ENCODE measurements around the gene MLEC. TPM values are rescaled to one million over a fixed set of nuclear protein-coding genes. Genes with fewer than 3 reads are reported as not detected.
"Not testable (repeated sequence)": the region's sequence is repeated elsewhere in the genome, so short reads cannot be mapped to it uniquely, and the experiment has no call there.

The MLEC gene
- total RNA-seq, 1 donor from 2014 or later = 194 TPM

DNA sequence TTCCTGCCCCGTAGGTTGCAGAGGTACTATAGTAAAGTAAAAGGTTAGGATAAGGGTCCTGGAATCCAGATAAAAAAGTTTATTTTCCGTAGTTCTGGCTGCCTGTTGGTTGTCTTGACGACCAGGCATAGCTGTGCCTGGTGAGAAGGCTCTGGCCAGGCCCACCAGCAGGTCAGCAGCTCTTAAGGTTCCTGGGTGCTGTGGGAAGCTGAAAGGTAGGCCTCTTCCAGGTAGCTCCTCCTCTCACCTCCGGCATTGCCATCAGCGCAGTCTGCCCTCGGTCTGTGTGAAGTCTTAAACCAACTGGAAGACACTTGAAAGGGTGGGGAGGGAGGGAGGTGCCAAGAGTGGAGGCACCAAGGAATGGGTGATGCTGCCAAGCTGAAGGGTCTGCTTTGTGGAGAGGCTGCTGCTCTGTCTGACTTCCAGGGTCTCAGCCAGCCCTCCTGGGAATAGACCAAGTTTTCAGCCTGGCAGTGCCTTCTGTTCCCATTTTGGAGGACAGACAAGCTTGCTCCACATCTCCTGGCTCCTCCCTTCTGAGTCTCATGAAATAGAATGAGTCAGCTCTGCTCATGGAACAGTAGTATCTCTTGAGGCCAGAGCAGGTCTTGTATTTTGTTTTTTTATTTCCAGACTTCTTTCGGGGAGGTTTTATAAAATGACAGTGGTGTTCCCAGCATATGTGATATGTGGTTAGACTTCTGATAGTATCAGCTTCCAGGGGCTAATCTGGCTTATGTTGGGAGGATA lies 33.5 kb downstream of the MLEC start:
- peak; percentile 55 for DNase-seq (ENCODE audit: low spot score)
- peak; percentile 55 for ATAC-seq

GRCh38 chr12:120720987-120721801 lies 34.2 kb downstream of the MLEC start:
- peak; percentile 55 for DNase-seq (ENCODE audit: low spot score)
- ATAC-seq = no peak

GRCh38 chr12:120721866-120722265 lies 34.9 kb downstream of the MLEC start:
- ATAC-seq (no peak), DNase-seq (ENCODE audit: low spot score) (no peak)

DNA sequence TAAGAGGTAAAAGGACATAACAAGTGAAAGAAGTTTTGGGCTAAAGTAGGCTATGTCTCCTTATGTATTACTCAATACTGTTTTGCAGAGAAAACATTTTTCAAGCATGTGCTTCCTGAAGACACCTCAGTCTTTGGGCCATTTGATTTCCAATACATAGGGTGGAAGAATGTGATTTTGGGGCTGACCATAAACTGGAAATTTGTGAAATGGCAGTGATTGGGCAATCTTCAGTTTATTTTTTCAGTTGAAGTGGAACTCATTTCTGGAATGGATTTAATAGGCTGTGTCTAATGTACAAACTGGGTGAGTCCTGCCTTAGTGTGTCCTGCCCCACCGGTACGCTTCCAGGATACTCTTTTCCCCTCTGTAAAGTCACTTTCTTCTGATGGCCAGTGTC lies 35.8 kb downstream of the MLEC start:
- ATAC-seq = no peak
- DNase-seq (ENCODE audit: low spot score) = no peak

GRCh38 chr12:120724720-120725119 lies 37.8 kb downstream of the MLEC start:
- ATAC-seq (no peak), DNase-seq (ENCODE audit: low spot score) (no peak)

GRCh38 chr12:120725151-120725658 lies 38.3 kb downstream of the MLEC start:
- DNase-seq (ENCODE audit: low spot score) (no peak), ATAC-seq (no peak)

DNA sequence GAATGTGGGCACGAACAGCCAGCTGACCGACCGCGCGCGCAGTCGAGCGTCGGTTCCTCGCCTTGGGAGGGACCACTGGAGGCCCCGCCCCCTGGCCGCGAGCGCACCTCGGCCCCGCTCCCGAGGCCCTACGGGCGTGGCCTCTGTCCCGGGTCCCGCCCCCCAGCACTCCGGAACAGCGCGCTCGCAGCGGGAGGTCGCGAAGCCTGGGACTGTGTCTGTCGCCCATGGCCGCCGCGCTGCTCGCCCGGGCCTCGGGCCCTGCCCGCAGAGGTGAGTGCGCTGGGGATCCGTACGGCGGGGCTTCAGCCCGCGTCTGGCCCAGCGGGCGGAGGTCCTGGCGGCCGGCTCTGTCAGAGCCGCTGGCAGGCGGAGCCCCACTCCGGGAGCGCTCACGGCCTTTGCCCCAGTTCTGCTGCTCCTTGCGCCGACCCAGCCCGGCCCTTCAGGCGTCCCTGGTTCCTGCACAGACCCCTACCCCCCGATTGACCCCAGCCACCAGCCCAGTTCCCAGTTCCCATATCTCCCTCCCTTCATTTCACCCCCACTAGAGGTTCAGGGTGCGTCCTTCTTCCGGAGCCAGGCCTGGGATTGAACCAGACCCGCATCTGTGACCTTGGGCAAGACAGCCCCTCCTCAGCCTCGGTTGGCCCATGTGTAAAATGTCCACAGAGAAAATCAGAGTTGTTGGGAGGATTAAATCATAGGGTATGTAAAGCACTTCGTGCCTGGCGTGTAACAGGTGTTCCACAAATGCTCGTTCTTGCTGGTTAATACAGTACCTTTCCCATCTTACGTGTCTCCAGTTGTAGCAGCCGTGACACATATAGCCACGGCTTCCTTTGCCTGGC lies 38.9 kb downstream of the MLEC start, which contains the start of gene ACADS:
Gene ACADS, plus strand, starts transcription at position 168 of the 851 bp plus-strand sequence. Its CDS starts 60 bp downstream, at position 228.
- ATAC-seq (peak; percentile 93), DNase-seq (ENCODE audit: low spot score) (peak; percentile 93)

GRCh38 chr12:120726510-120726793 lies 39.5 kb downstream of the MLEC start:
- DNase-seq (ENCODE audit: low spot score) (no peak), ATAC-seq (no peak)

DNA sequence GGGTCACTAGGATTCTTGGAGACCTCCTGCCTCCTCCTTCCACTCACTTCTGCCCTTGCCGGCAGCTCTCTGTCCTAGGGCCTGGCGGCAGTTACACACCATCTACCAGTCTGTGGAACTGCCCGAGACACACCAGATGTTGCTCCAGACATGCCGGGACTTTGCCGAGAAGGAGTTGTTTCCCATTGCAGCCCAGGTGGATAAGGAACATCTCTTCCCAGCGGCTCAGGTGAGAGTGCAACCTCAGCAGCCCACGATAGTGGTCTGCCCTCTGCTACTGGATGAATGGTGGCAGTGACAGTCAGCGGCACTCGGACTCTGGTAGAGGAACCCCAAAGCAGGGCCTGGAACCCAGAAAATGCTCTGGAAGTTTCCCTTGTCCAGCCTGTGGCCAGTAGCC lies 40.0 kb downstream of the MLEC start:
- DNase-seq (ENCODE audit: low spot score) (no peak), ATAC-seq (no peak)

GRCh38 chr12:120732198-120732597 lies 45.2 kb downstream of the MLEC start:
- DNase-seq (ENCODE audit: low spot score); ATAC-seq: not testable (repeated sequence)

GRCh38 chr12:120733574-120733973 lies 46.6 kb downstream of the MLEC start:
- ATAC-seq (no peak), DNase-seq (ENCODE audit: low spot score) (no peak)

DNA sequence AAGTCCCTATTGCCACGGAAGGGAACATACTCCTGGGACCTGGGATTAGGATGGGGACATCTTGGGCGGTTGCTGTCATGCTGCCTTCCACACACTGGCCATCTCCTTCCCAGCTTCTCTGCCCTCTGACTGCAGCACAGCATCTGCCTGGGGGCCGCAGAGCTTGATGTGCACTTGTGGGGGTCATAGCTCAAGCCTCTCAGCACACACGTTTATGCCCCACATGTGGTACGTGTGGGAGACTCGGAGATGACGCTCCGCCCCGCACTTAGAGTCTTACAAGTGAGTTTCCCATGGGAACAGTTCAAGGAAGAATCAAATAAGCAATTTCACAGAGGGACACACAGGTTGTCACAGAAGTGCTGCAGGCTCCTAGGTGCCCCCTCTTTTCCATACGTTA lies 47.3 kb downstream of the MLEC start:
- ATAC-seq = no peak
- DNase-seq (ENCODE audit: low spot score) = no peak

- no peak for DNase-seq (ENCODE audit: low spot score)
- no peak for ATAC-seq
Observed at GRCh38 chr12:120735181-120735580, 48.2 kb downstream of the MLEC start.

GRCh38 chr12:120736404-120737331 lies 49.7 kb downstream of the MLEC start:
- DNase-seq (ENCODE audit: low spot score) = no peak

DNA sequence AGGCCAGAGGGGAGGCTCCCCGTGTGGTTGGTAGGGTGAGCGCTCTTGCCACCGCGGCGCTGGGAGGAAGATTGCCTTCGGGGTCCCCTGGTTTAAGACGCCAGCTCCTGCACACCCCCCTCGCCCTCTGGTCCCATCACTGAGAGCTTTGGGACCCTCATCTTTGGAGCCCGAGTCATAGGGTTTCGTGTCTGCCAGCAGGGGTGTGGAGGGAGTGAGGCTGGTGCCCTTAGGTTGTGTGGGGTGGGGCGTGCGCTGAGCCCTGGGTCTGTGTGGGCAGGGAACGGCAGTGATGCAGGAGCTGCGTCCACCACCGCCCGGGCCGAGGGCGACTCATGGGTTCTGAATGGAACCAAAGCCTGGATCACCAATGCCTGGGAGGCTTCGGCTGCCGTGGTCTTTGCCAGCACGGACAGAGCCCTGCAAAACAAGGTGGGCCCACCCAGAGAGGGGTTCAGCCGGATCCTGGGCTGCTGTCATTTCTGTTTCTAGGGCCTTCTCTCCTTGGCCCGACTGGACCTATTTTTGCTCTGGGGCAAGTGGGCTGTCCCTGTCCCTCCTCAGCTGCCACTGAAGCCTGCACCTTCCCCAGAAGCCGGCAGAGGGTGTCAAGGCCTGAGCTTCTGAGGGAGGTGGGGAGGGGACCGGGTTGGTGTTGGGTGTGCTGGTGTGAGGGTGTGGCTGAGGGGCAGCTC lies 50.8 kb downstream of the MLEC start:
- no peak for ATAC-seq
- DNase-seq (ENCODE audit: low spot score) = no peak

More at GRCh38 chr12:120736404-120737331, 49.7 kb downstream of the MLEC start:
- no peak for ATAC-seq

DNA sequence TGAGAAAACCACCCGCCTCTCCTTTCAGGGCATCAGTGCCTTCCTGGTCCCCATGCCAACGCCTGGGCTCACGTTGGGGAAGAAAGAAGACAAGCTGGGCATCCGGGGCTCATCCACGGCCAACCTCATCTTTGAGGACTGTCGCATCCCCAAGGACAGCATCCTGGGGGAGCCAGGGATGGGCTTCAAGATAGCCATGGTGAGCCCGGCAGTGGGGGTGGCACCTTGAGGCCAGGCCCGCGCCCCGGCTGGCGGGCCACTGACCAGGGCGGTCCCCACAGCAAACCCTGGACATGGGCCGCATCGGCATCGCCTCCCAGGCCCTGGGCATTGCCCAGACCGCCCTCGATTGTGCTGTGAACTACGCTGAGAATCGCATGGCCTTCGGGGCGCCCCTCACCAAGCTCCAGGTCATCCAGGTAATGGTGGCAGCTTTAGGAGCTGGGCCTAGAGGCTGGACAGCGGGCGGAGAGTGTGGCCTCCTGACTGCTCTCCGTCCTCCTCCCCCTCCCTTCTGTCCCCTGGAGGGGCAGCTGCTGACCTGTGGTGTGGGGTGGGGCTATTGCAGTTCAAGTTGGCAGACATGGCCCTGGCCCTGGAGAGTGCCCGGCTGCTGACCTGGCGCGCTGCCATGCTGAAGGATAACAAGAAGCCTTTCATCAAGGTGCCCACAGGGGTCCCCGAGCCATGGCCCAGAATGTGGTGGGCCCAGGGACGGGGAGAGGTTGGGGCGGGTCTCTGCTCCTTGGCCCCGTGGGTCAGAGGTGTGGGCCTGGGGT lies 51.5 kb downstream of the MLEC start:
- DNase-seq (ENCODE audit: low spot score) = peak; percentile 75
- peak; percentile 64 for ATAC-seq

GRCh38 chr12:120739031-120739762 lies 52.2 kb downstream of the MLEC start:
- ATAC-seq (peak; percentile 2), DNase-seq (ENCODE audit: low spot score) (no peak)

All from left lobe of liver (tissue), 2 donors.